Measurements from ENCODE around the gene RYR3. TPM values are rescaled to one million over a fixed set of nuclear protein-coding genes. Genes with fewer than 3 reads are reported as not detected.

RYR3 gene
- total and polyA plus RNA-seq, 10 of the 15 experiments (the other 5 are each of a cell fraction or from before 2014, with no cell fraction given), result under 0.01 to 0.44 (median 0.16) TPM; not detected in 5

GRCh38 chr15:33678176-33678575 is 367.4 kb downstream of the RYR3 start:
- 25% methylated on average over 3 of the region's 3 CpGs for WGBS (ENCODE audit: insufficient coverage, insufficient replicate concordance, low lambda C conversion rate, missing lambda C conversion rate)
- no peak overlapping the region for H2AFZ ChIP-seq (ENCODE audit: control insufficient read depth, low read depth, low read length)
- SMC1A ChIA-PET (ENCODE audit: uncharacterized antibody, unreplicated experiment), result no interaction called here
- TF ChIP-seq CBX3 (IDR thresholded peaks at IDR 0.05; ENCODE audit: borderline replicate concordance, low read depth) (no peak), NFYB (IDR thresholded peaks at IDR 0.05; ENCODE audit: insufficient read depth, low read depth, low read length) (no peak), E2F8 (IDR thresholded peaks at IDR 0.05; ENCODE audit: low read depth, partially characterized antibody) (no peak), RBBP5 (conservative IDR thresholded peaks at IDR 0.05) (no peak), IRF3 (IDR thresholded peaks at IDR 0.05) (no peak), LARP7 (IDR thresholded peaks at IDR 0.05) (no peak), IKZF1 (conservative IDR thresholded peaks at IDR 0.05) (no peak), RAD51 (IDR thresholded peaks at IDR 0.05) (no peak), SMARCA5 (IDR thresholded peaks at IDR 0.05) (no peak), RELB (IDR thresholded peaks at IDR 0.05; ENCODE audit: low read depth) (no peak), ZNF207 (IDR thresholded peaks at IDR 0.05; ENCODE audit: borderline replicate concordance) (no peak), BMI1 (IDR thresholded peaks at IDR 0.05; ENCODE audit: borderline replicate concordance) (no peak), PRDM15 (CRISPR knock-in tag; IDR thresholded peaks at IDR 0.05) (no peak), ZNF274 (IDR thresholded peaks at IDR 0.05; ENCODE audit: insufficient read depth, insufficient read length) (no peak), HSF1 (IDR thresholded peaks at IDR 0.05; ENCODE audit: low read depth, low read length) (no peak)

More at GRCh38 chr15:33678176-33678575, 367.4 kb downstream of the RYR3 start:
- ATAC-seq (no peak), FAIRE-seq (no peak), DNase-seq (ENCODE audit: low read depth, low spot score) (no peak)
- no peak overlapping the region for H3K27ac ChIP-seq (ENCODE audit: control insufficient read depth, insufficient read depth)
- RAD21 ChIA-PET (ENCODE audit: unreplicated experiment), result no interaction called here
- BruUV-seq (replicated peaks), result no TSS peak
- CTCF ChIA-PET, result interaction anchor here (1.4 kb wide), 1 partner anchor 386 kb away, joined by 5 read pairs; no protein-coding TSS in a partner anchor
- no peaks in the 10 kb centered on the region for H3K9me3 ChIP-seq (replicated peaks; ENCODE audit: control insufficient read depth, insufficient read depth, low read length)
- POLR2A ChIA-PET, result no interaction called here
- no peaks in the 10 kb centered on the region for H3K36me3 ChIP-seq (ENCODE audit: control insufficient read depth in 2 of 2, insufficient read depth in 2 of 2, low read length in 1 of 2)
- no peak overlapping the region for H3K9ac ChIP-seq (ENCODE audit: control insufficient read depth, insufficient read depth, low read length)
- intact Hi-C loops (cut with micrococcal nuclease; ENCODE audit: unreplicated experiment), result no loop called here
- H3K4me2 ChIP-seq (ENCODE audit: control insufficient read depth, insufficient read depth), result no peak overlapping the region
- H4K20me1 ChIP-seq (ENCODE audit: control insufficient read depth, insufficient read depth), result no peaks in the 10 kb centered on the region
- in situ Hi-C loops (cut with MboI), result no loop called here
- no peak overlapping the region for H3K4me3 ChIP-seq
- H3K27me3 ChIP-seq (replicated peaks in 1 of 2; ENCODE audit: control insufficient read depth in 2 of 2, insufficient read depth in 2 of 2, low read length in 1 of 2), result no peaks in the 10 kb centered on the region; a peak in 3 of 4 replicates
- H3K79me2 ChIP-seq (ENCODE audit: control insufficient read depth, insufficient read depth, low read length), result no peaks in the 10 kb centered on the region
- no peaks in the 10 kb centered on the region for H3K4me1 ChIP-seq (ENCODE audit: control insufficient read depth, insufficient read depth, low read length)
